SK-N-SH (cell line): ENCODE data around the gene CPEB1.

ENCODE experiments used
- CTCF ChIP-seq: fragments of 200-600 bp; sonication (generic); IDR thresholded peaks from 2 replicates; pipeline ENCODE4 v1.6.1; 2017; ENCODE audit warnings: antibody characterized with exemption, mild to moderate bottlenecking, moderate library complexity
- GATA2 ChIP-seq: sonication (generic); formaldehyde crosslinking; IDR thresholded peaks from 2 replicates; pipeline ENCODE4 v1.5.0; 2020; ENCODE audit warnings: mild to moderate bottlenecking, missing genetic modification reagents
- JUND ChIP-seq: IDR thresholded peaks from 2 replicates; pipeline ENCODE4 v1.4.0; 2012
- MAX ChIP-seq: IDR thresholded peaks from 2 replicates; pipeline ENCODE4 v1.4.0; 2012; ENCODE audit warnings: low read depth
- PBX3 ChIP-seq: IDR thresholded peaks from 2 replicates; pipeline ENCODE4; 2012
- POLR2AphosphoS5 ChIP-seq: IDR thresholded peaks from 2 replicates; pipeline ENCODE4 v1.6.1; 2012; ENCODE audit warnings: low read depth, low read length
- RFX5 ChIP-seq: IDR thresholded peaks from 2 replicates; pipeline ENCODE4 v1.6.1; 2012; ENCODE audit warnings: mild to moderate bottlenecking, improper control_type of control experiment, low read length
- TAF1 ChIP-seq: IDR thresholded peaks from 2 replicates; pipeline ENCODE4 v1.6.1; 2012; ENCODE audit warnings: low read depth, mild to moderate bottlenecking, low read length, moderate library complexity, borderline replicate concordance

- TF ChIP-seq RFX5 (no peak), CTCF (no peak), POLR2AphosphoS5 (no peak), PBX3 (no peak), JUND (no peak), TAF1 (no peak), GATA2 (CRISPR knock-in tag) (no peak), MAX (no peak)
These were observed 35.8 kb downstream of the CPEB1 start for GRCh38 chr15:82611348-82611747.
